ENCODE results near the gene E2F6. TPM values are rescaled to one million over a fixed set of nuclear protein-coding genes. Genes with fewer than 3 reads are reported as not detected.

E2F6 gene
- total and polyA plus RNA-seq, 2 of the 4 experiments (the other 2 are of a cell fraction) = 8.2 to 10.9 TPM

DNA sequence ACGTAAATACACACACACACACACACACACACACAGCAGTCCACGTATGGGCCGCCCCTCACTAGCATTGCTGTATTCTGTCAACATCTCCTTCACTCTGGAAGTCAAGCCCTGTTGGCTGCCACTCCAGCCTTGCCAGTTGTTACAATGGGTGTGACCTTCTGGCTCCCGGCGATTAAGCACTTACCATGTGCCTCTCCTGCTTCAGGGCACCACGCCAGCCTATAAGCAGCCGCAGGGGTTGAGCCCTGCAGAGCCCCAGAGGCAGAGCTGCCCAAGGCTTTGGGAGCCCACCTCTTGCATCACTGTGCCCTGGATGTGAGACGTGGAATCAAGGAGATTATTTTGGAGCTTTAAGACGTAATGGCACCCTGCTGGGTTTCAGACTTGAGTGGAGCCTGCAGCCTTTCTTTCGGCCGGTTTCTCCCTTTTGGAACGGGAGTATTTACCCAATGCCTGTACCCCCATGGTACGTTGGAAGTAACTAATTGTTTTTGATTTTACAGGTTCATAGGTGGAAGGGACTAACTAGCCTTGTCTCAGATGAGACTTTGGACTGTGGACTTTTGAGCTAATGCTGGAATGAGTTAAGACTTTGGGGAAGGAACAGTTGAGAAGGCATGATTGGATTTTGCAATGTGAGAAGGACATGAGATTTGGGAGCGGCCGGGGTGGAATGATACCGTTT lies 67.1 kb downstream of the E2F6 start:
- in situ Hi-C loops (cut with MboI; ENCODE audit: low sequenced_read_pairs) = no loop called here

More for the DNA sequence above, 67.1 kb downstream of the E2F6 start:
- no peak for ATAC-seq (ENCODE audit: low read depth)
- Histone ChIP-seq H3K9me1 (ENCODE audit: insufficient read depth, low read length) (peaks cover 4% of the 10 kb centered on the region; the same call in 1 of the 2 replicates), H3K79me1 (ENCODE audit: low read depth in 1 of 2, low read length in 2 of 2) (no peaks in the 10 kb centered on the region), H3K36me3 (ENCODE audit: control insufficient read depth, insufficient read depth, low read length) (no peaks in the 10 kb centered on the region), H3K18ac (ENCODE audit: low read depth, low read length) (no peak overlapping the region), H3K23ac (ENCODE audit: low read depth, low read length) (no peak overlapping the region), H2BK120ac (ENCODE audit: low read depth, low read length) (no peak overlapping the region), H4K8ac (ENCODE audit: low read depth in 2 of 2, low read length in 2 of 2) (no peak overlapping the region), H2BK20ac (ENCODE audit: low read depth, low read length) (no peak overlapping the region), H3K4me2 (ENCODE audit: low read depth, low read length) (no peak overlapping the region), H3K9me3 (ENCODE audit: control insufficient read depth, insufficient read depth, low read length) (no peaks in the 10 kb centered on the region), H3K27ac (ENCODE audit: insufficient read depth, low read length) (no peak overlapping the region), H3K4me3 (ENCODE audit: insufficient read depth, low read depth, low read length) (no peak overlapping the region), H4K20me1 (ENCODE audit: insufficient read depth, low read length) (no peaks in the 10 kb centered on the region), H3K4ac (ENCODE audit: low read depth, low read length) (no peak overlapping the region), H4K5ac (ENCODE audit: low read depth, low read length) (no peak overlapping the region), H3K9ac (ENCODE audit: low read depth, low read length) (no peak overlapping the region), H2AK5ac (ENCODE audit: low read depth, low read length) (no peak overlapping the region), H4K91ac (ENCODE audit: insufficient read depth, low read depth, low read length) (no peak overlapping the region), H2AK9ac (replicated peaks; ENCODE audit: low read depth, low read length, poor library complexity) (no peak overlapping the region), H2BK5ac (ENCODE audit: low read depth, low read length, poor library complexity, severe bottlenecking) (no peak overlapping the region), H3K27me3 (ENCODE audit: control insufficient read depth, insufficient read depth, low read length) (no peaks in the 10 kb centered on the region), H3K4me1 (ENCODE audit: control insufficient read depth, insufficient read depth, low read length) (peaks cover 3% of the 10 kb centered on the region), H3K56ac (ENCODE audit: extremely low read depth, insufficient read depth, low read length) (no peak overlapping the region), H2AFZ (replicated peaks; ENCODE audit: low read length, poor library complexity) (no peak overlapping the region), H2BK15ac (ENCODE audit: low read depth, low read length) (no peak overlapping the region), H3K14ac (replicated peaks; ENCODE audit: low read depth, low read length) (no peak overlapping the region)
- TF ChIP-seq RAD21 (IDR thresholded peaks at IDR 0.05; ENCODE audit: low read length) (no peak), MXI1 (IDR thresholded peaks at IDR 0.05; ENCODE audit: borderline replicate concordance, low read depth, low read length) (no peak), RCOR1 (IDR thresholded peaks at IDR 0.05; ENCODE audit: insufficient replicate concordance, low read length) (no peak), POLR2A (IDR thresholded peaks at IDR 0.05; ENCODE audit: low read depth, low read length) (no peak), CHD1 (IDR thresholded peaks at IDR 0.05; ENCODE audit: low read depth, low read length) (no peak), RFX5 (IDR thresholded peaks at IDR 0.05; ENCODE audit: low read depth, low read length) (no peak), BHLHE40 (IDR thresholded peaks at IDR 0.05; ENCODE audit: low read depth, low read length) (no peak), SMC3 (IDR thresholded peaks at IDR 0.05; ENCODE audit: low read depth, low read length) (no peak), CEBPB (IDR thresholded peaks at IDR 0.05; ENCODE audit: low read depth, low read length) (no peak), FOS (IDR thresholded peaks at IDR 0.05; ENCODE audit: low read depth, low read length) (no peak), NFE2L2 (IDR thresholded peaks at IDR 0.05; ENCODE audit: low read depth, low read length) (no peak), MAZ (IDR thresholded peaks at IDR 0.05; ENCODE audit: borderline replicate concordance, low read depth, low read length) (no peak), MAFK (IDR thresholded peaks at IDR 0.05; ENCODE audit: low read depth, low read length) (no peak)
- TF ChIP-seq, protein P1, sequence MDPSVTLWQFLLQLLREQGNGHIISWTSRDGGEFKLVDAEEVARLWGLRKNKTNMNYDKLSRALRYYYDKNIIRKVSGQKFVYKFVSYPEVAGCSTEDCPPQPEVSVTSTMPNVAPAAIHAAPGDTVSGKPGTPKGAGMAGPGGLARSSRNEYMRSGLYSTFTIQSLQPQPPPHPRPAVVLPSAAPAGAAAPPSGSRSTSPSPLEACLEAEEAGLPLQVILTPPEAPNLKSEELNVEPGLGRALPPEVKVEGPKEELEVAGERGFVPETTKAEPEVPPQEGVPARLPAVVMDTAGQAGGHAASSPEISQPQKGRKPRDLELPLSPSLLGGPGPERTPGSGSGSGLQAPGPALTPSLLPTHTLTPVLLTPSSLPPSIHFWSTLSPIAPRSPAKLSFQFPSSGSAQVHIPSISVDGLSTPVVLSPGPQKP (IDR thresholded peaks at IDR 0.05; ENCODE audit: borderline replicate concordance, low read depth, low read length) = no peak
- TF ChIP-seq, protein P2, sequence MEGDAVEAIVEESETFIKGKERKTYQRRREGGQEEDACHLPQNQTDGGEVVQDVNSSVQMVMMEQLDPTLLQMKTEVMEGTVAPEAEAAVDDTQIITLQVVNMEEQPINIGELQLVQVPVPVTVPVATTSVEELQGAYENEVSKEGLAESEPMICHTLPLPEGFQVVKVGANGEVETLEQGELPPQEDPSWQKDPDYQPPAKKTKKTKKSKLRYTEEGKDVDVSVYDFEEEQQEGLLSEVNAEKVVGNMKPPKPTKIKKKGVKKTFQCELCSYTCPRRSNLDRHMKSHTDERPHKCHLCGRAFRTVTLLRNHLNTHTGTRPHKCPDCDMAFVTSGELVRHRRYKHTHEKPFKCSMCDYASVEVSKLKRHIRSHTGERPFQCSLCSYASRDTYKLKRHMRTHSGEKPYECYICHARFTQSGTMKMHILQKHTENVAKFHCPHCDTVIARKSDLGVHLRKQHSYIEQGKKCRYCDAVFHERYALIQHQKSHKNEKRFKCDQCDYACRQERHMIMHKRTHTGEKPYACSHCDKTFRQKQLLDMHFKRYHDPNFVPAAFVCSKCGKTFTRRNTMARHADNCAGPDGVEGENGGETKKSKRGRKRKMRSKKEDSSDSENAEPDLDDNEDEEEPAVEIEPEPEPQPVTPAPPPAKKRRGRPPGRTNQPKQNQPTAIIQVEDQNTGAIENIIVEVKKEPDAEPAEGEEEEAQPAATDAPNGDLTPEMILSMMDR (conservative IDR thresholded peaks at IDR 0.05; ENCODE audit: low read depth, low read length) = no peak
- TF ChIP-seq, protein P3, sequence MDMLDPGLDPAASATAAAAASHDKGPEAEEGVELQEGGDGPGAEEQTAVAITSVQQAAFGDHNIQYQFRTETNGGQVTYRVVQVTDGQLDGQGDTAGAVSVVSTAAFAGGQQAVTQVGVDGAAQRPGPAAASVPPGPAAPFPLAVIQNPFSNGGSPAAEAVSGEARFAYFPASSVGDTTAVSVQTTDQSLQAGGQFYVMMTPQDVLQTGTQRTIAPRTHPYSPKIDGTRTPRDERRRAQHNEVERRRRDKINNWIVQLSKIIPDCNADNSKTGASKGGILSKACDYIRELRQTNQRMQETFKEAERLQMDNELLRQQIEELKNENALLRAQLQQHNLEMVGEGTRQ (IDR thresholded peaks at IDR 0.05; ENCODE audit: low read depth, low read length) = no peak
- no peak for DNase-seq
- ChIA-PET CTCF (no interaction called here), POLR2A (ENCODE audit: unreplicated experiment) (no interaction called here)
- 80% methylated on average over 1 of the region's 16 CpGs; no CpG with 5 or more reads in 1 of the 2 experiments for WGBS, 2 experiments (ENCODE audit: extremely low coverage in 2 of 2, insufficient read length in 1 of 2)
- no TSS peak for BruUV-seq (replicated peaks)
- dilution Hi-C loops (cut with HindIII; ENCODE audit: low sequenced_read_pairs, unreplicated experiment) = no loop called here
- intact Hi-C loops (cut with micrococcal nuclease) = no loop called here
